Right lung (tissue), 10 donors: ENCODE data around the gene FGF3. TPM values are rescaled to one million over a fixed set of nuclear protein-coding genes. Genes with fewer than 3 reads are reported as not detected.

ENCODE experiments used
- DNase-seq, 2 donors: peaks; one replicate each; pipeline ENCODE4 v3.0.0-alpha.2; 2013
- long read RNA-seq, 8 donors: transcript quantifications; one replicate each; lab custom pipeline, GENCODE V29; 2026
- polyA plus RNA-seq, 5 donors: library from polyadenylated mRNA; unstranded; fragments of 120-200 nt; gene quantifications; one replicate each; pipeline versions ENCODE4 v1.2.1 to v1.2.3, GENCODE V29; 2013; ENCODE audit warnings: inconsistent platforms in 1 of 5, low replicate concordance in 1 of 5; ENCODE audit not compliant: insufficient read length in 5 of 5, insufficient read depth in 1 of 5

FGF3 gene
- polyA plus RNA-seq, result not detected
- long read RNA-seq, donor 1, result 0 reads
- long read RNA-seq, donor 2, result 0 reads
- long read RNA-seq, donor 3, result 0 reads
- long read RNA-seq, donor 4, result 0 reads
- long read RNA-seq, donor 5, result 0 reads
- long read RNA-seq, donor 6, result 0 reads
- long read RNA-seq, donor 7, result 0 reads
- long read RNA-seq, donor 8, result 0 reads

- no peak for DNase-seq
Observed at GRCh38 chr11:69818603-69819441, at the start of gene FGF3. Gene FGF3, minus strand, starts transcription at chr11:69819416. Its CDS starts 483 bp downstream, at chr11:69818933.

- DNase-seq, result no peak
Observed at GRCh38 chr11:69868871-69869270, 49.7 kb upstream of the FGF3 start.

GRCh38 chr11:69868006-69868810 is 49.0 kb upstream of the FGF3 start:
- DNase-seq, result no peak

- DNase-seq, result no peak
Observed at GRCh38 chr11:69867076-69868005, 48.1 kb upstream of the FGF3 start.

- DNase-seq, result no peak
Observed at GRCh38 chr11:69866648-69867047, 47.4 kb upstream of the FGF3 start.

GRCh38 chr11:69865707-69866106 is 46.5 kb upstream of the FGF3 start:
- no peak for DNase-seq

GRCh38 chr11:69864686-69865661 is 45.8 kb upstream of the FGF3 start:
- DNase-seq, result no peak

GRCh38 chr11:69863544-69864200 is 44.5 kb upstream of the FGF3 start:
- no peak for DNase-seq

GRCh38 chr11:69862797-69863543 is 43.8 kb upstream of the FGF3 start:
- DNase-seq, result no peak

- no peak for DNase-seq
Observed at GRCh38 chr11:69862331-69862771, 43.1 kb upstream of the FGF3 start.

GRCh38 chr11:69861901-69862300 is 42.7 kb upstream of the FGF3 start:
- DNase-seq, result no peak

GRCh38 chr11:69860796-69861445 is 41.7 kb upstream of the FGF3 start:
- no peak for DNase-seq

GRCh38 chr11:69860244-69860643 is 41.0 kb upstream of the FGF3 start:
- DNase-seq, result no peak

- no peak for DNase-seq
Observed at GRCh38 chr11:69859275-69859934, 40.2 kb upstream of the FGF3 start.

GRCh38 chr11:69855421-69855820 is 36.2 kb upstream of the FGF3 start:
- no peak for DNase-seq

GRCh38 chr11:69854713-69855112 is 35.5 kb upstream of the FGF3 start:
- DNase-seq, result no peak

- no peak for DNase-seq
Observed at GRCh38 chr11:69852056-69852455, 32.8 kb upstream of the FGF3 start.

GRCh38 chr11:69848201-69848600 is 29.0 kb upstream of the FGF3 start:
- DNase-seq, result peak; percentile 59 to 64
